GM23338 (cell line): Measurements from ENCODE around the gene TCFL5. TPM values are rescaled to one million over a fixed set of nuclear protein-coding genes. Genes with fewer than 3 reads are reported as not detected.

ENCODE experiments used
- ATAC-seq: fragments of 200-7000 bp; cut with Tn5 transposase; 3 replicates; pipeline ENCODE4 v1.9.1; 2020
- DNase-seq: peaks from one replicate; pipeline ENCODE4 v3.0.0-alpha.2; 2015; ENCODE audit warnings: low spot score
- H2AFZ ChIP-seq: fragments of 200-600 bp; sonication (generic); 2 replicates; pipeline ENCODE4 v1.8.0; 2016; ENCODE audit warnings: antibody characterized with exemption, mild to moderate bottlenecking, moderate library complexity
- H3F3A ChIP-seq: fragments of 200-600 bp; sonication (generic); replicated peaks from 2 replicates; pipeline ENCODE4 v1.8.0; 2017; ENCODE audit warnings: antibody characterized with exemption, mixed run types, low read depth
- H3K27ac ChIP-seq: fragments of 200-600 bp; sonication (generic); 2 replicates; pipeline ENCODE4 v1.6.1; 2016; ENCODE audit warnings: low read depth
- H3K27me3 ChIP-seq: fragments of 200-600 bp; sonication (generic); 2 replicates; pipeline ENCODE4 v1.8.0; 2016; ENCODE audit warnings: mild to moderate bottlenecking, mixed run types, moderate library complexity; ENCODE audit not compliant: insufficient read depth
- H3K36me3 ChIP-seq: fragments of 200-600 bp; sonication (generic); 2 replicates; pipeline ENCODE4 v1.8.0; 2016; ENCODE audit warnings: mild to moderate bottlenecking; ENCODE audit not compliant: insufficient read depth
- H3K4me1 ChIP-seq: fragments of 200-600 bp; sonication (generic); 2 replicates; pipeline ENCODE4 v1.8.0; 2016; ENCODE audit warnings: mild to moderate bottlenecking, moderate library complexity; ENCODE audit not compliant: insufficient read depth
- H3K4me2 ChIP-seq: fragments of 200-600 bp; sonication (generic); 2 replicates; pipeline ENCODE4 v1.7.1; 2017; ENCODE audit warnings: mixed run types
- H3K4me3 ChIP-seq: fragments of 200-600 bp; sonication (generic); 2 replicates; pipeline ENCODE4 v1.6.1; 2016; ENCODE audit warnings: mixed run types
- H3K79me2 ChIP-seq: fragments of 200-600 bp; sonication (generic); replicated peaks from 2 replicates; pipeline ENCODE4 v1.8.0; 2017; ENCODE audit warnings: mild to moderate bottlenecking; ENCODE audit not compliant: insufficient read depth
- H3K9me2 ChIP-seq: fragments of 200-600 bp; sonication (generic); 2 replicates; pipeline ENCODE4 v1.8.0; 2017; ENCODE audit not compliant: insufficient read depth
- H4K20me1 ChIP-seq: fragments of 200-600 bp; sonication (generic); replicated peaks from 2 replicates; pipeline ENCODE4 v1.8.0; 2017; ENCODE audit warnings: mild to moderate bottlenecking; ENCODE audit not compliant: insufficient read depth
- H3K27ac Mint-ChIP-seq: 2 replicates; pipeline ENCODE4 v1.8.0; 2020; ENCODE audit warnings: inconsistent platforms, mild to moderate bottlenecking, moderate library complexity, mixed read lengths
- H3K27me3 Mint-ChIP-seq: 3 replicates; pipeline ENCODE4 v1.8.0; 2022; ENCODE audit warnings: low read depth, mild to moderate bottlenecking, moderate library complexity, mixed read lengths, inconsistent platforms; ENCODE audit not compliant: insufficient read depth, poor library complexity
- H3K36me3 Mint-ChIP-seq: 3 replicates; pipeline ENCODE4 v1.8.0; 2021; ENCODE audit warnings: low read depth, mild to moderate bottlenecking, inconsistent platforms, moderate library complexity, mixed read lengths
- H3K4me1 Mint-ChIP-seq: 3 replicates; pipeline ENCODE4 v1.8.0; 2020; ENCODE audit warnings: mild to moderate bottlenecking, inconsistent platforms, mixed read lengths
- H3K4me3 Mint-ChIP-seq: 3 replicates; pipeline ENCODE4 v1.8.0; 2021; ENCODE audit warnings: moderate library complexity, mild to moderate bottlenecking, inconsistent platforms, mixed read lengths
- H3K9me3 Mint-ChIP-seq: 3 replicates; pipeline ENCODE4 v1.8.0; 2020; ENCODE audit warnings: moderate library complexity, mild to moderate bottlenecking, inconsistent platforms, mixed read lengths
- CREB1 ChIP-seq: fragments of 250-450 bp; sonication (Bioruptor Pico); IDR thresholded peaks from 2 replicates; pipeline ENCODE4 v1.5.0; 2020; ENCODE audit warnings: low read depth, mild to moderate bottlenecking, moderate library complexity
- CTCF ChIP-seq, 2 experiments: fragments of 200-600 bp in 1 of 2; sonication (generic) in 1 of 2; conservative IDR thresholded peaks; 2 replicates each; pipeline versions ENCODE4 v1.5.1 to v1.6.1; 2016 to 2017; ENCODE audit warnings: antibody characterized with exemption in 2 of 2, low read depth in 2 of 2, mild to moderate bottlenecking in 2 of 2, moderate library complexity in 1 of 2
- ETS1 ChIP-seq: IDR thresholded peaks from 2 replicates; pipeline ENCODE4 v1.6.1; 2016; ENCODE audit warnings: antibody characterized with exemption
- EZH2 ChIP-seq: fragments of 200-600 bp; sonication (generic); IDR thresholded peaks from one replicate; pipeline ENCODE4 v1.8.0; 2017; ENCODE audit warnings: antibody characterized with exemption, mild to moderate bottlenecking, low read depth; ENCODE audit not compliant: unreplicated experiment
- EZH2phosphoT487 ChIP-seq: fragments of 200-600 bp; sonication (generic); IDR thresholded peaks from one replicate; pipeline ENCODE4 v1.8.1; 2018; ENCODE audit warnings: antibody characterized with exemption; ENCODE audit not compliant: unreplicated experiment
- JUNB ChIP-seq: IDR thresholded peaks from one replicate; pipeline ENCODE4 v1.6.1; 2016; ENCODE audit warnings: antibody characterized with exemption; ENCODE audit not compliant: unreplicated experiment
- NANOG ChIP-seq: IDR thresholded peaks from 2 replicates; pipeline ENCODE4 v1.6.1; 2016; ENCODE audit warnings: antibody characterized with exemption, borderline replicate concordance
- POLR2AphosphoS5 ChIP-seq: IDR thresholded peaks from 2 replicates; pipeline ENCODE4 v1.6.1; 2016; ENCODE audit warnings: antibody characterized with exemption, low read depth
- REST ChIP-seq: IDR thresholded peaks from one replicate; pipeline ENCODE4 v1.6.1; 2018; ENCODE audit warnings: antibody characterized with exemption; ENCODE audit not compliant: unreplicated experiment
- STAT1 ChIP-seq: IDR thresholded peaks from one replicate; pipeline ENCODE4 v1.6.1; 2016; ENCODE audit warnings: antibody characterized with exemption; ENCODE audit not compliant: unreplicated experiment
- ZNF114 ChIP-seq: fragments of 250-450 bp; sonication (Bioruptor Pico); IDR thresholded peaks from 2 replicates; pipeline ENCODE4 v1.5.0; 2020; ENCODE audit warnings: mild to moderate bottlenecking, moderate library complexity
- ZNF331 ChIP-seq: fragments of 250-450 bp; sonication (Bioruptor Pico); IDR thresholded peaks from 2 replicates; pipeline ENCODE4 v1.5.0; 2020; ENCODE audit warnings: low read depth, mild to moderate bottlenecking, moderate library complexity
- polyA plus RNA-seq: library from polyadenylated mRNA; unstranded; fragments of >200 nt; fragmentation: Nextera tagmentation; extraction: Ambion mirVana; gene quantifications from 2 replicates; pipeline ENCODE4 v1.2.1, GENCODE V29; 2016
- total RNA-seq: library from RNA; depleted of rRNA; stranded (reverse); fragments of >200 nt; shearing (Covaris generic); gene quantifications from 2 replicates; pipeline ENCODE4 v1.2.3, GENCODE V29; 2014
- TF ChIP-seq, protein P1 (sequence below): fragments of 250-450 bp; sonication (Bioruptor Pico); IDR thresholded peaks from 2 replicates; pipeline ENCODE4 v1.5.0; 2020; ENCODE audit warnings: mild to moderate bottlenecking, moderate library complexity

TCFL5 gene
- total and polyA plus RNA-seq, 2 experiments from 2014 or later = 5.8 to 19.3 TPM

DNA sequence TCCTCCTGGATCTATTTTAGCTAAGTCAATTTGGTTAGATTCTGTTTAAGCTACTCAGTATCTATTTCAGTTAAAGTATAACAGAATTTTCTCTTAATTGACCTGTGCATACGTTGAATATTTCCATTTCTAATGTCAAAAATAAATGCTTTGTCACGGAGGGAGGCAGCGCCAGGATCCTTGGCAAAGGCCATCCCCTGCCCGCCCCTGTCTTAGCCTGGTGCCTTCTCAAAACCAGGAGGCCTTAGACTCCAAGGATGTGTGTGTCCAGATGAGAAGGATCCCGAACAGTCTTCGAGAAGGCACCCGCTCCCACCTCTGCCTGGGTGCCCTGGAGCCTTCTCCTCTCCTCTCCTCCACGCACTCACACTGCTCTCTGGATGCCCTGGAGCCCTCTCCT is 22.4 kb downstream of the TCFL5 start:
- no peaks in the 10 kb centered on the region; the same call in 2 of the 3 replicates for H3K9me3 Mint-ChIP-seq
- H3K4me3 Mint-ChIP-seq = no peak overlapping the region
- no peak for TF ChIP-seq NANOG
- no peak for TF ChIP-seq POLR2AphosphoS5
- TF ChIP-seq CREB1 = no peak
- TF ChIP-seq, protein P1, sequence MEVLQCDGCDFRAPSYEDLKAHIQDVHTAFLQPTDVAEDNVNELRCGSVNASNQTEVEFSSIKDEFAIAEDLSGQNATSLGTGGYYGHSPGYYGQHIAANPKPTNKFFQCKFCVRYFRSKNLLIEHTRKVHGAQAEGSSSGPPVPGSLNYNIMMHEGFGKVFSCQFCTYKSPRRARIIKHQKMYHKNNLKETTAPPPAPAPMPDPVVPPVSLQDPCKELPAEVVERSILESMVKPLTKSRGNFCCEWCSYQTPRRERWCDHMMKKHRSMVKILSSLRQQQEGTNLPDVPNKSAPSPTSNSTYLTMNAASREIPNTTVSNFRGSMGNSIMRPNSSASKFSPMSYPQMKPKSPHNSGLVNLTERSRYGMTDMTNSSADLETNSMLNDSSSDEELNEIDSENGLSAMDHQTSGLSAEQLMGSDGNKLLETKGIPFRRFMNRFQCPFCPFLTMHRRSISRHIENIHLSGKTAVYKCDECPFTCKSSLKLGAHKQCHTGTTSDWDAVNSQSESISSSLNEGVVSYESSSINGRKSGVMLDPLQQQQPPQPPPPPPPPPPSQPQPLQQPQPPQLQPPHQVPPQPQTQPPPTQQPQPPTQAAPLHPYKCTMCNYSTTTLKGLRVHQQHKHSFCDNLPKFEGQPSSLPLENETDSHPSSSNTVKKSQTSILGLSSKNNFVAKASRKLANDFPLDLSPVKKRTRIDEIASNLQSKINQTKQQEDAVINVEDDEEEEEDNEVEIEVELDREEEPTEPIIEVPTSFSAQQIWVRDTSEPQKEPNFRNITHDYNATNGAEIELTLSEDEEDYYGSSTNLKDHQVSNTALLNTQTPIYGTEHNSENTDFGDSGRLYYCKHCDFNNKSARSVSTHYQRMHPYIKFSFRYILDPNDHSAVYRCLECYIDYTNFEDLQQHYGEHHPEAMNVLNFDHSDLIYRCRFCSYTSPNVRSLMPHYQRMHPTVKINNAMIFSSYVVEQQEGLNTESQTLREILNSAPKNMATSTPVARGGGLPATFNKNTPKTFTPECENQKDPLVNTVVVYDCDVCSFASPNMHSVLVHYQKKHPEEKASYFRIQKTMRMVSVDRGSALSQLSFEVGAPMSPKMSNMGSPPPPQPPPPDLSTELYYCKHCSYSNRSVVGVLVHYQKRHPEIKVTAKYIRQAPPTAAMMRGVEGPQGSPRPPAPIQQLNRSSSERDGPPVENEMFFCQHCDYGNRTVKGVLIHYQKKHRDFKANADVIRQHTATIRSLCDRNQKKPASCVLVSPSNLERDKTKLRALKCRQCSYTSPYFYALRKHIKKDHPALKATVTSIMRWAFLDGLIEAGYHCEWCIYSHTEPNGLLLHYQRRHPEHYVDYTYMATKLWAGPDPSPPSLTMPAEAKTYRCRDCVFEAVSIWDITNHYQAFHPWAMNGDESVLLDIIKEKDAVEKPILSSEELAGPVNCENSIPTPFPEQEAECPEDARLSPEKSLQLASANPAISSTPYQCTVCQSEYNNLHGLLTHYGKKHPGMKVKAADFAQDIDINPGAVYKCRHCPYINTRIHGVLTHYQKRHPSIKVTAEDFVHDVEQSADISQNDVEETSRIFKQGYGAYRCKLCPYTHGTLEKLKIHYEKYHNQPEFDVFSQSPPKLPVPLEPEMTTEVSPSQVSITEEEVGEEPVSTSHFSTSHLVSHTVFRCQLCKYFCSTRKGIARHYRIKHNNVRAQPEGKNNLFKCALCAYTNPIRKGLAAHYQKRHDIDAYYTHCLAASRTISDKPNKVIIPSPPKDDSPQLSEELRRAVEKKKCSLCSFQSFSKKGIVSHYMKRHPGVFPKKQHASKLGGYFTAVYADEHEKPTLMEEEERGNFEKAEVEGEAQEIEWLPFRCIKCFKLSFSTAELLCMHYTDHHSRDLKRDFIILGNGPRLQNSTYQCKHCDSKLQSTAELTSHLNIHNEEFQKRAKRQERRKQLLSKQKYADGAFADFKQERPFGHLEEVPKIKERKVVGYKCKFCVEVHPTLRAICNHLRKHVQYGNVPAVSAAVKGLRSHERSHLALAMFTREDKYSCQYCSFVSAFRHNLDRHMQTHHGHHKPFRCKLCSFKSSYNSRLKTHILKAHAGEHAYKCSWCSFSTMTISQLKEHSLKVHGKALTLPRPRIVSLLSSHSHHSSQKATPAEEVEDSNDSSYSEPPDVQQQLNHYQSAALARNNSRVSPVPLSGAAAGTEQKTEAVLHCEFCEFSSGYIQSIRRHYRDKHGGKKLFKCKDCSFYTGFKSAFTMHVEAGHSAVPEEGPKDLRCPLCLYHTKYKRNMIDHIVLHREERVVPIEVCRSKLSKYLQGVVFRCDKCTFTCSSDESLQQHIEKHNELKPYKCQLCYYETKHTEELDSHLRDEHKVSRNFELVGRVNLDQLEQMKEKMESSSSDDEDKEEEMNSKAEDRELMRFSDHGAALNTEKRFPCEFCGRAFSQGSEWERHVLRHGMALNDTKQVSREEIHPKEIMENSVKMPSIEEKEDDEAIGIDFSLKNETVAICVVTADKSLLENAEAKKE (CRISPR knock-in tag) = no peak
- TF ChIP-seq ZNF114 = no peak
- TF ChIP-seq ETS1 = no peak
- TF ChIP-seq REST = no peak
- no peak for TF ChIP-seq EZH2phosphoT487
- TF ChIP-seq ZNF331 (CRISPR knock-in tag) = no peak
- no peak for TF ChIP-seq STAT1
- no peak for TF ChIP-seq EZH2
- TF ChIP-seq JUNB = no peak
- TF ChIP-seq CTCF (conservative IDR thresholded peaks at IDR 0.05; ENCODE audit: low read depth in 2 of 2) = no peak
- Histone ChIP-seq H3K4me1 (0 out of 2 replicates have a peak, but pooled peaks cover 4% of the 10 kb centered on the region), H3K4me2 (no peak overlapping the region), H4K20me1 (no peaks in the 10 kb centered on the region), H3K9me2 (no peaks in the 10 kb centered on the region), H2AFZ (no peak overlapping the region), H3K27ac (no peak overlapping the region), H3F3A (0 out of 2 replicates have a peak, but pooled peaks cover 7% of the 10 kb centered on the region), H3K4me3 (no peak overlapping the region), H3K36me3 (0 out of 2 replicates have a peak, but pooled peaks cover 7% of the 10 kb centered on the region), H3K27me3 (no peaks in the 10 kb centered on the region), H3K79me2 (no peaks in the 10 kb centered on the region)
- H3K36me3 Mint-ChIP-seq = peaks cover 36% of the 10 kb centered on the region
- H3K27ac Mint-ChIP-seq = no peak overlapping the region
- H3K27me3 Mint-ChIP-seq = peaks cover 13% of the 10 kb centered on the region
- ATAC-seq (no peak), DNase-seq (no peak)
- H3K4me1 Mint-ChIP-seq = peaks cover 29% of the 10 kb centered on the region
